ENCODE data around the gene PANX2. TPM values are rescaled to one million over a fixed set of nuclear protein-coding genes. Genes with fewer than 3 reads are reported as not detected.

The PANX2 gene
- total RNA-seq, 1 donor from 2014 or later = 4.2 TPM

- Histone ChIP-seq H3K27ac (no peak overlapping the region), H3K36me3 (no peaks in the 10 kb centered on the region), H3K4me1 (peaks cover 21% of the 10 kb centered on the region), H3K9me3 (no peaks in the 10 kb centered on the region), H3K4me3 (no peak overlapping the region), H3K27me3 (no peaks in the 10 kb centered on the region)
- no peak for DNase-seq (ENCODE audit: extremely low spot score in 2 of 2)
- intact Hi-C loops (cut with DNase I) = no loop called here
- no peak for TF ChIP-seq POLR2AphosphoS5 (IDR thresholded peaks at IDR 0.05; ENCODE audit: insufficient read depth in 1 of 2, low read depth in 1 of 2)
- TF ChIP-seq POLR2A (IDR thresholded peaks at IDR 0.05) = no peak
- TF ChIP-seq CTCF (IDR thresholded peaks at IDR 0.05) = no peak
Measured at GRCh38 chr22:50180727-50181521, 10.4 kb downstream of the PANX2 start.

- H3K27ac ChIP-seq = no peak overlapping the region
- no peaks in the 10 kb centered on the region for H3K27me3 ChIP-seq
- no peaks in the 10 kb centered on the region for H3K36me3 ChIP-seq
- H3K4me1 ChIP-seq = peaks cover 31% of the 10 kb centered on the region
- intact Hi-C loops (cut with DNase I) = no loop called here
- no peak overlapping the region for H3K4me3 ChIP-seq
- DNase-seq (ENCODE audit: extremely low spot score in 2 of 2) = no peak
- no peak for TF ChIP-seq POLR2AphosphoS5 (IDR thresholded peaks at IDR 0.05; ENCODE audit: insufficient read depth in 1 of 2, low read depth in 1 of 2)
- no peak for TF ChIP-seq POLR2A (IDR thresholded peaks at IDR 0.05)
- no peak for TF ChIP-seq CTCF (IDR thresholded peaks at IDR 0.05)
- H3K9me3 ChIP-seq = no peaks in the 10 kb centered on the region
Measured at GRCh38 chr22:50182176-50183081, 11.9 kb downstream of the PANX2 start.

- no peaks in the 10 kb centered on the region for H3K27me3 ChIP-seq
- intact Hi-C loops (cut with DNase I) = no loop called here
- H3K4me3 ChIP-seq = no peak overlapping the region
- no peaks in the 10 kb centered on the region for H3K9me3 ChIP-seq
- peak overlapping the region; percentile 63 for H3K27ac ChIP-seq
- peaks cover 35% of the 10 kb centered on the region for H3K4me1 ChIP-seq
- no peaks in the 10 kb centered on the region for H3K36me3 ChIP-seq
- TF ChIP-seq CTCF (IDR thresholded peaks at IDR 0.05) (no peak), POLR2AphosphoS5 (IDR thresholded peaks at IDR 0.05; ENCODE audit: insufficient read depth in 1 of 2, low read depth in 1 of 2) (no peak), POLR2A (IDR thresholded peaks at IDR 0.05) (no peak)
- DNase-seq (ENCODE audit: extremely low spot score in 2 of 2) = no peak
Measured at GRCh38 chr22:50183141-50183971, 12.8 kb downstream of the PANX2 start.

- Histone ChIP-seq H3K9me3 (no peaks in the 10 kb centered on the region), H3K4me3 (peak overlapping the region; percentile 65 to 78), H3K27ac (peak overlapping the region; percentile 63), H3K36me3 (no peaks in the 10 kb centered on the region), H3K4me1 (peaks cover 43% of the 10 kb centered on the region), H3K27me3 (no peaks in the 10 kb centered on the region)
- intact Hi-C loops (cut with DNase I) = no loop called here
- no peak for DNase-seq (ENCODE audit: extremely low spot score in 2 of 2)
- TF ChIP-seq POLR2AphosphoS5 (IDR thresholded peaks at IDR 0.05; ENCODE audit: insufficient read depth in 1 of 2, low read depth in 1 of 2) (no peak), POLR2A (IDR thresholded peaks at IDR 0.05) (no peak), CTCF (IDR thresholded peaks at IDR 0.05) (no peak)
Measured at GRCh38 chr22:50184004-50184901, 13.7 kb downstream of the PANX2 start.
